H9 (cell line): ENCODE data around the gene XRN2. TPM values are rescaled to one million over a fixed set of nuclear protein-coding genes. Genes with fewer than 3 reads are reported as not detected.

Source experiments
- DNase-seq: peaks from one replicate; pipeline ENCODE4 v3.0.0-alpha.2; 2017
- H2AFZ ChIP-seq: one replicate; pipeline ENCODE4 v1.6.1; 2013; ENCODE audit warnings: mild to moderate bottlenecking, low read length, control low read depth, moderate library complexity
- H2AK5ac ChIP-seq: 2 replicates; pipeline ENCODE4 v1.6.1; 2013; ENCODE audit warnings: low read length, control low read depth, mixed read lengths; ENCODE audit not compliant: insufficient read length
- H2BK120ac ChIP-seq: one replicate; pipeline ENCODE4 v1.6.1; 2013; ENCODE audit warnings: low read depth, mild to moderate bottlenecking, low read length, control low read depth, inconsistent platforms; ENCODE audit not compliant: poor library complexity, severe bottlenecking
- H2BK12ac ChIP-seq: 2 replicates; pipeline ENCODE4 v1.6.1; 2013; ENCODE audit warnings: low read length, control low read depth, mixed read lengths, low read depth; ENCODE audit not compliant: insufficient read length
- H2BK15ac ChIP-seq: 2 replicates; pipeline ENCODE4 v1.6.1; 2013; ENCODE audit warnings: low read depth, low read length, control low read depth
- H2BK20ac ChIP-seq: one replicate; pipeline ENCODE4 v1.6.1; 2013; ENCODE audit warnings: low read depth, mild to moderate bottlenecking, low read length, control low read depth, inconsistent platforms; ENCODE audit not compliant: poor library complexity, severe bottlenecking
- H2BK5ac ChIP-seq: 2 replicates; pipeline ENCODE4 v1.6.1; 2013; ENCODE audit warnings: low read length, control low read depth, mixed read lengths; ENCODE audit not compliant: insufficient read length
- H3K14ac ChIP-seq: 2 replicates; pipeline ENCODE4 v1.6.1; 2013; ENCODE audit warnings: low read length, control low read depth; ENCODE audit not compliant: insufficient read depth
- H3K18ac ChIP-seq: 2 replicates; pipeline ENCODE4 v1.6.1; 2013; ENCODE audit warnings: low read depth, mild to moderate bottlenecking, mixed read lengths, low read length, control low read depth; ENCODE audit not compliant: insufficient read length
- H3K23ac ChIP-seq: 2 replicates; pipeline ENCODE4 v1.6.1; 2013; ENCODE audit warnings: low read length, control low read depth, mixed read lengths, low read depth; ENCODE audit not compliant: insufficient read length
- H3K23me2 ChIP-seq: 2 replicates; pipeline ENCODE4 v1.6.1; 2013; ENCODE audit warnings: low read depth, mild to moderate bottlenecking, mixed read lengths, low read length, control low read depth; ENCODE audit not compliant: insufficient read length, poor library complexity, severe bottlenecking
- H3K27ac ChIP-seq: 2 replicates; pipeline ENCODE4 v1.5.1; 2013; ENCODE audit warnings: low read length, control low read depth, mixed read lengths, low read depth; ENCODE audit not compliant: insufficient read length
- H3K27me3 ChIP-seq: 2 replicates; pipeline ENCODE4 v1.6.1; 2013; ENCODE audit warnings: low read length, control low read depth, inconsistent platforms; ENCODE audit not compliant: insufficient read depth
- H3K4ac ChIP-seq: 2 replicates; pipeline ENCODE4 v1.6.1; 2013; ENCODE audit warnings: low read depth, mild to moderate bottlenecking, control low read depth, inconsistent platforms, low read length, moderate library complexity
- H3K4me1 ChIP-seq: 2 replicates; pipeline ENCODE4 v1.6.1; 2013; ENCODE audit warnings: low read length, control low read depth, inconsistent platforms; ENCODE audit not compliant: insufficient read depth
- H3K4me2 ChIP-seq: 2 replicates; pipeline ENCODE4 v1.6.1; 2013; ENCODE audit warnings: low read length, control low read depth, mixed read lengths; ENCODE audit not compliant: insufficient read length, insufficient read depth
- H3K56ac ChIP-seq: 2 replicates; pipeline ENCODE4 v1.6.1; 2013; ENCODE audit warnings: low read depth, mild to moderate bottlenecking, mixed read lengths, low read length, control low read depth; ENCODE audit not compliant: insufficient read length
- H3K79me1 ChIP-seq: 2 replicates; pipeline ENCODE4 v1.6.1; 2013; ENCODE audit warnings: low read depth, mild to moderate bottlenecking, moderate library complexity, low read length, control low read depth, inconsistent platforms; ENCODE audit not compliant: insufficient read depth, poor library complexity, severe bottlenecking
- H3K79me2 ChIP-seq: 2 replicates; pipeline ENCODE4 v1.6.1; 2013; ENCODE audit warnings: low read length, control low read depth, inconsistent platforms; ENCODE audit not compliant: insufficient read depth
- H3K9ac ChIP-seq: 2 replicates; pipeline ENCODE4 v1.6.1; 2013; ENCODE audit warnings: low read length, control low read depth, mixed read lengths; ENCODE audit not compliant: insufficient read length; ENCODE audit errors: extremely low read depth
- H3K9me3 ChIP-seq: one replicate; pipeline ENCODE4 v1.6.1; 2013; ENCODE audit warnings: low read depth, low read length, inconsistent platforms; ENCODE audit not compliant: control insufficient read depth
- H3T11ph ChIP-seq: one replicate; pipeline ENCODE4 v1.6.1; 2013; ENCODE audit warnings: mild to moderate bottlenecking, low read length, control low read depth, inconsistent platforms
- H4K20me1 ChIP-seq: one replicate; pipeline ENCODE4 v1.6.1; 2013; ENCODE audit not compliant: control insufficient read depth, insufficient read length, insufficient read depth
- H4K5ac ChIP-seq: 2 replicates; pipeline ENCODE4 v1.6.1; 2013; ENCODE audit warnings: low read depth, mild to moderate bottlenecking, mixed read lengths, low read length, control low read depth; ENCODE audit not compliant: insufficient read length
- H4K8ac ChIP-seq: replicated peaks from 2 replicates; pipeline ENCODE4 v1.6.1; 2013; ENCODE audit warnings: low read length, control low read depth, mixed read lengths, low read depth; ENCODE audit not compliant: insufficient read length
- H4K91ac ChIP-seq: 2 replicates; pipeline ENCODE4 v1.6.1; 2013; ENCODE audit warnings: low read depth, mild to moderate bottlenecking, moderate library complexity, mixed read lengths, low read length, control low read depth; ENCODE audit not compliant: insufficient read length
- H3K27ac Mint-ChIP-seq, 3 experiments: 2 replicates in 2 of 3; 3 replicates in 1 of 3; pipeline ENCODE4 v1.8.0; 2020 to 2021; ENCODE audit warnings: mixed read lengths in 3 of 3, mild to moderate bottlenecking in 1 of 3, moderate library complexity in 1 of 3
- H3K27me3 Mint-ChIP-seq: 2 replicates; pipeline ENCODE4 v1.8.0; 2021; ENCODE audit warnings: low read depth, mild to moderate bottlenecking, moderate library complexity, mixed read lengths
- H3K36me3 Mint-ChIP-seq, 3 experiments: 2 replicates in 2 of 3; 3 replicates in 1 of 3; pipeline ENCODE4 v1.8.0; 2020 to 2021; ENCODE audit warnings: low read depth in 3 of 3, mixed read lengths in 3 of 3; ENCODE audit not compliant: insufficient read depth in 1 of 3
- H3K4me1 Mint-ChIP-seq, 2 experiments: 2 replicates each; pipeline ENCODE4 v1.8.0; 2020; ENCODE audit warnings: mixed read lengths in 2 of 2
- H3K4me3 Mint-ChIP-seq, 2 experiments: 2 replicates in 1 of 2; 3 replicates in 1 of 2; pipeline ENCODE4 v1.8.0; 2020 to 2021; ENCODE audit warnings: mild to moderate bottlenecking in 2 of 2, mixed read lengths in 2 of 2, moderate library complexity in 1 of 2
- H3K9me3 Mint-ChIP-seq, 2 experiments: 2 replicates in 1 of 2; 3 replicates in 1 of 2; pipeline ENCODE4 v1.8.0; 2020; ENCODE audit warnings: mild to moderate bottlenecking in 2 of 2, mixed read lengths in 2 of 2, moderate library complexity in 1 of 2
- WGBS: extraction: QIAGEN DNeasy Blood & Tissue Kit; methylation state at CpG from one replicate; pipeline ENCODE4 v1.1.7; 2013; ENCODE audit warnings: missing lambda C conversion rate, low lambda C conversion rate, mixed read lengths; ENCODE audit not compliant: insufficient read length; ENCODE audit errors: extremely low coverage; 5-methylcytosine and 5-hydroxymethylcytosine counted together
- total RNA-seq: library from RNA; stranded (reverse); gene quantifications from 2 replicates; pipeline ENCODE4 v1.2.1, GENCODE V29; 2021
- TF ChIP-seq, protein P1 (sequence below): fragments of 200-600 bp; sonication (generic); conservative IDR thresholded peaks from 3 replicates; pipeline ENCODE4 v1.8.0; 2021; ENCODE audit warnings: antibody characterized with exemption, mild to moderate bottlenecking

Gene XRN2
- total RNA-seq, 1 experiment from 2014 or later = 96.7 TPM

DNA sequence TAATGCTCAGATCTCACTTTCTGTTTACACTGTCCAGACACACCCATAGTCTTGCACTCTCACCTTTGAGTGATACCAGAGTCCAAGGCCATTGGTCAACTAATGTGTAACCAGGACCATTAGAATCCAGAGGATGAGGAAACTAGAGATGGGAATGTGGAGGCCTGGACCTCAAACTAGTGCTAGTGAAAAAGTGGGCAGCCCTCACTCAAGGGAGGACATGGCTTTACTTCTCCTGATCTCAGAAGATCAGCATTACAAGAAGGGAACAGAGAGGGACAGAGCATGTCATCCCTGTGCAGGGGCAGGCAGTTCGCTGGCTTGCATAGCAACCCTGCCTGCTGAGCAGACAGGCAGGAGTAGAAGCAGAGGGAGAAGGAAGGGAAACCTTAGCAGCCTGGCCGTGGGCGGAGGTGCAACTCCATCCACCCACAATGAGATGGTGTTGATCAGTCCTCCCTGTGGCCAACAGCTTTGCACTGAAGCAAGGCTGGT, 22.6 kb upstream of the XRN2 start:
- Histone ChIP-seq H3K14ac (no peak overlapping the region), H3K79me1 (no peaks in the 10 kb centered on the region), H2BK120ac (no peak overlapping the region), H3K4me1 (no peaks in the 10 kb centered on the region), H2AK5ac (no peak overlapping the region), H2BK15ac (no peak overlapping the region), H3K56ac (no peak overlapping the region), H3K9me3 (no peaks in the 10 kb centered on the region), H3T11ph (no peak overlapping the region), H4K20me1 (no peaks in the 10 kb centered on the region), H3K18ac (no peak overlapping the region), H3K79me2 (no peaks in the 10 kb centered on the region), H3K27me3 (no peaks in the 10 kb centered on the region), H4K5ac (no peak overlapping the region), H2BK5ac (no peak overlapping the region), H3K4me2 (no peak overlapping the region), H3K9ac (no peak overlapping the region), H4K91ac (no peak overlapping the region), H2BK20ac (no peak overlapping the region), H3K4ac (no peak overlapping the region), H4K8ac (no peak overlapping the region), H3K23me2 (no peaks in the 10 kb centered on the region), H2AFZ (no peak overlapping the region), H3K27ac (no peak overlapping the region), H3K23ac (no peak overlapping the region), H2BK12ac (no peak overlapping the region)
- peaks cover 0 to 2% of the 10 kb centered on the region in 2 experiments; a peak in 2 of 5 replicates for H3K9me3 Mint-ChIP-seq
- DNase-seq = no peak
- no peaks in the 10 kb centered on the region; a peak in 1 of 4 replicates for H3K4me1 Mint-ChIP-seq
- H3K27ac Mint-ChIP-seq = no peak overlapping the region
- H3K27me3 Mint-ChIP-seq = peaks cover 8% of the 10 kb centered on the region
- no CpG with 5 or more reads among the region's 3 CpGs for WGBS
- H3K36me3 Mint-ChIP-seq = no peaks in the 10 kb centered on the region; a peak in 1 of 7 replicates
- TF ChIP-seq, protein P1, sequence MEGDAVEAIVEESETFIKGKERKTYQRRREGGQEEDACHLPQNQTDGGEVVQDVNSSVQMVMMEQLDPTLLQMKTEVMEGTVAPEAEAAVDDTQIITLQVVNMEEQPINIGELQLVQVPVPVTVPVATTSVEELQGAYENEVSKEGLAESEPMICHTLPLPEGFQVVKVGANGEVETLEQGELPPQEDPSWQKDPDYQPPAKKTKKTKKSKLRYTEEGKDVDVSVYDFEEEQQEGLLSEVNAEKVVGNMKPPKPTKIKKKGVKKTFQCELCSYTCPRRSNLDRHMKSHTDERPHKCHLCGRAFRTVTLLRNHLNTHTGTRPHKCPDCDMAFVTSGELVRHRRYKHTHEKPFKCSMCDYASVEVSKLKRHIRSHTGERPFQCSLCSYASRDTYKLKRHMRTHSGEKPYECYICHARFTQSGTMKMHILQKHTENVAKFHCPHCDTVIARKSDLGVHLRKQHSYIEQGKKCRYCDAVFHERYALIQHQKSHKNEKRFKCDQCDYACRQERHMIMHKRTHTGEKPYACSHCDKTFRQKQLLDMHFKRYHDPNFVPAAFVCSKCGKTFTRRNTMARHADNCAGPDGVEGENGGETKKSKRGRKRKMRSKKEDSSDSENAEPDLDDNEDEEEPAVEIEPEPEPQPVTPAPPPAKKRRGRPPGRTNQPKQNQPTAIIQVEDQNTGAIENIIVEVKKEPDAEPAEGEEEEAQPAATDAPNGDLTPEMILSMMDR = no peak
- no peak overlapping the region for H3K4me3 Mint-ChIP-seq
